GM12801 (cell line): Measurements from ENCODE around the gene PTPRE.

ENCODE experiments used
- CTCF ChIP-seq: IDR thresholded peaks from one replicate; pipeline ENCODE4 v1.5.1; 2011; ENCODE audit warnings: control low read depth; ENCODE audit not compliant: insufficient read length; ENCODE audit errors: extremely low read depth

The PTPRE gene

GRCh38 chr10:127922675-127923366 lies 15.9 kb downstream of the PTPRE start:
- TF ChIP-seq CTCF, result no peak

GRCh38 chr10:127923646-127924045 lies 16.7 kb downstream of the PTPRE start:
- TF ChIP-seq CTCF, result no peak

GRCh38 chr10:127925471-127926207 lies 18.7 kb downstream of the PTPRE start:
- TF ChIP-seq CTCF, result no peak

- no peak for TF ChIP-seq CTCF
These were observed 19.6 kb downstream of the PTPRE start for GRCh38 chr10:127926455-127926854.

GRCh38 chr10:127928021-127928806 lies 21.3 kb downstream of the PTPRE start:
- no peak for TF ChIP-seq CTCF

GRCh38 chr10:127932521-127933270 lies 25.8 kb downstream of the PTPRE start:
- no peak for TF ChIP-seq CTCF

- TF ChIP-seq CTCF, result no peak
These were observed 26.4 kb downstream of the PTPRE start for GRCh38 chr10:127933271-127933670.
